DOHH2 (cell line): ENCODE results near the gene SLC22A12.

Source experiments
- EZH2phosphoT487 ChIP-seq: fragments of 200-600 bp; sonication (generic); IDR thresholded peaks from 2 replicates; pipeline ENCODE4 v1.6.1; 2017; ENCODE audit warnings: borderline replicate concordance, mild to moderate bottlenecking, antibody characterized with exemption, low read length, moderate library complexity, mixed read lengths
- TF ChIP-seq, protein P1 (sequence below): fragments of 200-600 bp; sonication (generic); IDR thresholded peaks from one replicate; pipeline ENCODE4 v1.5.1; 2014; ENCODE audit warnings: antibody characterized with exemption, mild to moderate bottlenecking, low read depth, low read length; ENCODE audit not compliant: poor library complexity, severe bottlenecking

DNA sequence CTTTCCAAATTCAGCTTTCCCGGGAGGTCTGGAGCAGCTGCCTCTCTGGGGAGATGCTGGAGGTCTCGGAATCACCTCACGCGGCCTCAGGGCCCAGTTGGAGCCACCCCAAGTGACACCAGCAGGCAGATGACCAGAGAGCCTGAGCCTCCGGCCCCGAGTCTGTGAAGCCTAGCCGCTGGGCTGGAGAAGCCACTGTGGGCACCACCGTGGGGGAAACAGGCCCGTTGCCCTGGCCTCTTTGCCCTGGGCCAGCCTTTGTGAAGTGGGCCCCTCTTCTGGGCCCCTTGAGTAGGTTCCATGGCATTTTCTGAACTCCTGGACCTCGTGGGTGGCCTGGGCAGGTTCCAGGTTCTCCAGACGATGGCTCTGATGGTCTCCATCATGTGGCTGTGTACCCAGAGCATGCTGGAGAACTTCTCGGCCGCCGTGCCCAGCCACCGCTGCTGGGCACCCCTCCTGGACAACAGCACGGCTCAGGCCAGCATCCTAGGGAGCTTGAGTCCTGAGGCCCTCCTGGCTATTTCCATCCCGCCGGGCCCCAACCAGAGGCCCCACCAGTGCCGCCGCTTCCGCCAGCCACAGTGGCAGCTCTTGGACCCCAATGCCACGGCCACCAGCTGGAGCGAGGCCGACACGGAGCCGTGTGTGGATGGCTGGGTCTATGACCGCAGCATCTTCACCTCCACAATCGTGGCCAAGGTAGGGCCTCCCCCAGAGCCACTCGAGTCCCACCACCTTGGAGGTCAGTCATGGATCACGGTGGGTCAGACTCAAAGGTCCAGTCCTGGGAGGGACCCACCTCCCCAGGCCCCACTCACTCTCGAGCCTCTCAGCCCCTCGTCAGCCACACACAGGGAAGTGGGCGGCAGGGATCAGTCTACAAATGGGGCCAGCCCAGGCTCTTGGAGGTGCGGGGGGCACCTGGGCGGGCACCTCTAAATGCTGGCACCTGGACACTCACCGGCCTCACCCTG is 525 bp downstream of the SLC22A12 start:
- TF ChIP-seq, protein P1, sequence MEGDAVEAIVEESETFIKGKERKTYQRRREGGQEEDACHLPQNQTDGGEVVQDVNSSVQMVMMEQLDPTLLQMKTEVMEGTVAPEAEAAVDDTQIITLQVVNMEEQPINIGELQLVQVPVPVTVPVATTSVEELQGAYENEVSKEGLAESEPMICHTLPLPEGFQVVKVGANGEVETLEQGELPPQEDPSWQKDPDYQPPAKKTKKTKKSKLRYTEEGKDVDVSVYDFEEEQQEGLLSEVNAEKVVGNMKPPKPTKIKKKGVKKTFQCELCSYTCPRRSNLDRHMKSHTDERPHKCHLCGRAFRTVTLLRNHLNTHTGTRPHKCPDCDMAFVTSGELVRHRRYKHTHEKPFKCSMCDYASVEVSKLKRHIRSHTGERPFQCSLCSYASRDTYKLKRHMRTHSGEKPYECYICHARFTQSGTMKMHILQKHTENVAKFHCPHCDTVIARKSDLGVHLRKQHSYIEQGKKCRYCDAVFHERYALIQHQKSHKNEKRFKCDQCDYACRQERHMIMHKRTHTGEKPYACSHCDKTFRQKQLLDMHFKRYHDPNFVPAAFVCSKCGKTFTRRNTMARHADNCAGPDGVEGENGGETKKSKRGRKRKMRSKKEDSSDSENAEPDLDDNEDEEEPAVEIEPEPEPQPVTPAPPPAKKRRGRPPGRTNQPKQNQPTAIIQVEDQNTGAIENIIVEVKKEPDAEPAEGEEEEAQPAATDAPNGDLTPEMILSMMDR = no peak
- no peak for TF ChIP-seq EZH2phosphoT487
